H1 (cell line): ENCODE data around the gene SMURF2. TPM values are rescaled to one million over a fixed set of nuclear protein-coding genes. Genes with fewer than 3 reads are reported as not detected.
"Not testable (repeated sequence)": the region's sequence is repeated elsewhere in the genome, so short reads cannot be mapped to it uniquely, and the experiment has no call there.

ENCODE experiments used
- CTCF ChIA-PET: fragments of 300-600 bp; sonication (Branson Sonifier 250); formaldehyde crosslinking; loops from one replicate; lab custom pipeline; 2021; ENCODE audit not compliant: partially characterized antibody; lab: Charles Lee
- POLR2A ChIA-PET: fragments of 300-600 bp; sonication (Branson Sonifier 250); formaldehyde crosslinking; loops from one replicate; lab custom pipeline; 2021; ENCODE audit warnings: inconsistent platforms; ENCODE audit not compliant: partially characterized antibody; lab: Charles Lee
- DNase-seq, 2 experiments: peaks; one replicate each; pipeline versions ENCODE4 v3.0.0 to v3.0.0-alpha.2; 2010 to 2022; ENCODE audit warnings: low spot score in 2 of 2, low read depth in 1 of 2, mixed read lengths in 1 of 2
- FAIRE-seq: peaks from 2 replicates; lab custom pipeline; 2011; peaks lifted over from hg19 to GRCh38; lab: Jason Lieb, UNC
- H2AFZ ChIP-seq: 2 replicates; pipeline ENCODE4 v1.8.1; 2012; ENCODE audit warnings: low read length, inconsistent platforms
- H2AK5ac ChIP-seq: 2 replicates; pipeline ENCODE4 v1.6.1; 2013; ENCODE audit warnings: low read depth, low read length
- H2BK120ac ChIP-seq: replicated peaks from 2 replicates; pipeline ENCODE3; 2013; ENCODE audit warnings: low read depth, low read length, inconsistent platforms
- H2BK12ac ChIP-seq: 2 replicates; pipeline ENCODE4 v1.6.1; 2013; ENCODE audit warnings: low read depth, low read length
- H2BK15ac ChIP-seq: 2 replicates; pipeline ENCODE4 v1.6.1; 2013; ENCODE audit warnings: low read length
- H2BK20ac ChIP-seq: 2 replicates; pipeline ENCODE4 v1.6.1; 2013; ENCODE audit warnings: low read length
- H2BK5ac ChIP-seq: 2 replicates; pipeline ENCODE4 v1.6.1; 2013; ENCODE audit warnings: low read depth, low read length
- H3K14ac ChIP-seq: 2 replicates; pipeline ENCODE4 v1.6.1; 2013; ENCODE audit warnings: inconsistent platforms; ENCODE audit not compliant: insufficient read length
- H3K18ac ChIP-seq: 2 replicates; pipeline ENCODE4 v1.6.1; 2013; ENCODE audit warnings: low read length; ENCODE audit errors: extremely low read depth
- H3K23ac ChIP-seq: 2 replicates; pipeline ENCODE4 v1.6.1; 2013; ENCODE audit warnings: inconsistent platforms; ENCODE audit not compliant: insufficient read length
- H3K23me2 ChIP-seq: 2 replicates; pipeline ENCODE4 v1.6.1; 2013; ENCODE audit warnings: low read depth, low read length
- H3K27ac ChIP-seq: 2 replicates; pipeline ENCODE4 v1.6.1; 2011; ENCODE audit warnings: low read depth, low read length, inconsistent platforms
- H3K27me3 ChIP-seq, 4 experiments: replicated peaks in 1 of 4; 1 replicate in 1 of 4; 2 replicates in 3 of 4; pipeline versions ENCODE4 v1.6.1 to v1.8.1; 2011 to 2013; ENCODE audit warnings: low read length in 3 of 4, mild to moderate bottlenecking in 3 of 4, inconsistent platforms in 2 of 4, mixed read lengths in 2 of 4, moderate library complexity in 1 of 4; ENCODE audit not compliant: control insufficient read depth in 3 of 4, insufficient read depth in 3 of 4; ENCODE audit errors: extremely low read depth in 1 of 4
- H3K36me3 ChIP-seq, 4 experiments: 2 replicates each; pipeline versions ENCODE4 v1.6.1 to v1.8.1; 2011 to 2013; ENCODE audit warnings: mild to moderate bottlenecking in 4 of 4, low read length in 3 of 4, moderate library complexity in 2 of 4, control low read depth in 1 of 4, inconsistent platforms in 1 of 4; ENCODE audit not compliant: insufficient read depth in 4 of 4, control insufficient read depth in 2 of 4
- H3K4ac ChIP-seq: replicated peaks from 2 replicates; pipeline ENCODE3; 2013; ENCODE audit warnings: low read length, low read depth, mixed read lengths, inconsistent platforms; ENCODE audit not compliant: insufficient read length
- H3K4me1 ChIP-seq, 4 experiments: replicated peaks in 1 of 4; 1 replicate in 1 of 4; 2 replicates in 3 of 4; pipeline versions ENCODE4 v1.6.1 to v1.8.1; 2011 to 2013; ENCODE audit warnings: low read length in 3 of 4, inconsistent platforms in 2 of 4, mixed read lengths in 1 of 4; ENCODE audit not compliant: insufficient read depth in 4 of 4, control insufficient read depth in 3 of 4
- H3K4me2 ChIP-seq, 2 experiments: 2 replicates each; pipeline versions ENCODE4 v1.6.1 to v1.8.1; 2011 to 2013; ENCODE audit warnings: low read depth in 2 of 2, low read length in 2 of 2, control low read depth in 1 of 2, inconsistent platforms in 1 of 2, mild to moderate bottlenecking in 1 of 2; ENCODE audit not compliant: insufficient read depth in 1 of 2
- H3K4me3 ChIP-seq, 4 experiments: fragments of 200-600, 300-600 bp in 1 of 4; sonication (generic), shearing (Covaris generic), sonication (Bioruptor Twin) in 1 of 4; 2 replicates each; pipeline versions ENCODE4 v1.5.1 to v1.8.1; 2011 to 2016; ENCODE audit warnings: low read length in 4 of 4, low read depth in 3 of 4, control low read depth in 2 of 4, inconsistent platforms in 2 of 4, mild to moderate bottlenecking in 2 of 4, mixed read lengths in 1 of 4, moderate library complexity in 1 of 4; ENCODE audit not compliant: insufficient read depth in 2 of 4; ENCODE audit errors: extremely low read depth in 1 of 4
- H3K56ac ChIP-seq: replicated peaks from 2 replicates; pipeline ENCODE3; 2013; ENCODE audit warnings: low read depth, mild to moderate bottlenecking, mixed read lengths, low read length, inconsistent platforms; ENCODE audit not compliant: insufficient read length
- H3K79me1 ChIP-seq: 2 replicates; pipeline ENCODE4 v1.6.1; 2013; ENCODE audit warnings: low read depth, low read length, control low read depth
- H3K79me2 ChIP-seq, 2 experiments: 2 replicates each; pipeline versions ENCODE4 v1.6.1 to v1.8.1; 2012 to 2013; ENCODE audit warnings: low read length in 2 of 2, mild to moderate bottlenecking in 2 of 2, inconsistent platforms in 1 of 2; ENCODE audit not compliant: insufficient read depth in 2 of 2, control insufficient read depth in 1 of 2
- H3K9ac ChIP-seq, 4 experiments: replicated peaks in 1 of 4; 1 replicate in 1 of 4; 2 replicates in 3 of 4; pipeline versions ENCODE4 v1.6.1 to v1.8.1; 2011 to 2013; ENCODE audit warnings: low read depth in 3 of 4, low read length in 3 of 4, control low read depth in 2 of 4, mild to moderate bottlenecking in 2 of 4, moderate library complexity in 2 of 4, inconsistent platforms in 1 of 4; ENCODE audit errors: extremely low read depth in 1 of 4
- H3K9me3 ChIP-seq, 2 experiments: 2 replicates each; pipeline versions ENCODE4 v1.6.1 to v1.8.1; 2012 to 2013; ENCODE audit warnings: mild to moderate bottlenecking in 2 of 2, moderate library complexity in 2 of 2, control low read depth in 1 of 2, inconsistent platforms in 1 of 2, low read depth in 1 of 2, low read length in 1 of 2, mixed read lengths in 1 of 2; ENCODE audit not compliant: insufficient read depth in 2 of 2
- H4K20me1 ChIP-seq, 2 experiments: replicated peaks in 1 of 2; 2 replicates each; pipeline versions ENCODE3 to v1.8.1; 2011 to 2013; ENCODE audit warnings: inconsistent platforms in 2 of 2, low read length in 2 of 2, mild to moderate bottlenecking in 1 of 2; ENCODE audit not compliant: insufficient read depth in 2 of 2, control insufficient read depth in 1 of 2
- H4K5ac ChIP-seq: 2 replicates; pipeline ENCODE4 v1.6.1; 2013; ENCODE audit warnings: low read length, low read depth, mixed read lengths, inconsistent platforms; ENCODE audit not compliant: insufficient read length
- H4K8ac ChIP-seq: 2 replicates; pipeline ENCODE4 v1.8.0; 2013; ENCODE audit warnings: mild to moderate bottlenecking, moderate library complexity, low read length, inconsistent platforms; ENCODE audit not compliant: insufficient read depth; ENCODE audit errors: extremely low read depth
- H4K91ac ChIP-seq: replicated peaks from 2 replicates; pipeline ENCODE3; 2013; ENCODE audit warnings: low read length, mixed read lengths, inconsistent platforms; ENCODE audit not compliant: insufficient read length
- WGBS, 2 experiments: shearing (Covaris generic) in 1 of 2; methylation state at CpG; one replicate each; pipeline versions ENCODE4 v1.1.6 to v1.1.7; 2013 to 2015; ENCODE audit warnings: low lambda C conversion rate in 2 of 2, mixed read lengths in 2 of 2, inconsistent platforms in 1 of 2, low coverage in 1 of 2, missing lambda C conversion rate in 1 of 2; ENCODE audit not compliant: insufficient replicate concordance in 2 of 2, insufficient coverage in 1 of 2, insufficient read length in 1 of 2; ENCODE audit errors: extremely low coverage in 1 of 2, missing lambda C conversion rate in 1 of 2; 5-methylcytosine and 5-hydroxymethylcytosine counted together
- polyA plus RNA-seq, 7 experiments: library from polyadenylated mRNA; depleted of rRNA in 3 of 7; stranded (reverse) in 5 of 7; unstranded in 2 of 7; fragments of >200 nt in 5 of 7; fragments of 200-250 nt in 2 of 7; gene quantifications; 1 replicate in 5 of 7; 2 replicates in 1 of 7; 4 replicates in 1 of 7; pipeline versions ENCODE4 v1.2.1 to v1.2.3, GENCODE V29; 2011 to 2013; ENCODE audit warnings: missing spikeins in 2 of 7, mixed read lengths in 2 of 7
- total RNA-seq: library from RNA; stranded (reverse); fragmentation: NEBNext Ultra II Directional; extraction: Animal tissue kit (Norgen Biotek cat#: 25700); gene quantifications from 2 replicates; pipeline ENCODE4 v1.2.1, GENCODE V29; 2021

The SMURF2 gene
- total and polyA plus RNA-seq, 2 of the 8 experiments (the other 6 are each of a cell fraction or from before 2014, with no cell fraction given), result 7.2 to 29.2 TPM

DNA sequence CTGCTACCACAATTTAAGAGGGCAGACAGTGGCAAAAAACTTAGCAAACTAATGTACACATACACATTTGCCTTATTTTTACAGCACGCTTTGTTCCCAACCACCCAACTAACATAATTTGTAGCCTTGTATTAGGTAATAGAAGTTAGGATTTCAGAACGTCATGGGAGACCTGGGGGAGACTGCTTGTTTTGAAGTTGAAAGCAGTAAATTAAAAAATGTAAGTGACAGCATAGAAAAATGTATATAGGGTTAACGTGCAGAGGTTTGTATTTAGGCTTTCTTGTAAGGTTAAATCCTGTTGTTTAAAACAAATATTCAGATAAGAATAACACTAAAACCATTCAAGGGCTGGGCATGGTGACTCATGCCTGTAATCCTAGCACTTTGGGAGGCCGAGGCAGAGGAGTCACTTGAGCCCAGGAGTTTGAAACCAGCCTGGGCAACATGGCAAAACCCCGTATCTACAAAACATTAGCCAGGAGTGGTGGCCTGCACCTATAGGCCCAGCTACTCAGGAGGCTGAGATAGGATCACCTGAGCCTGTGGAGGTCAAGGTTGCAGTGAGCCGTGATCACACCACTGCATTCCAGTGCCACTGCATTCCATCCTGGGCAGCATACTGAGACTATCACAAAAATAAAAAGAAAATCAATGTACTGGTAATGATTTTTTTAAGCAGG lies 2.3 kb upstream of the SMURF2 start:
- H3K9ac ChIP-seq, H3K27me3 ChIP-seq, H3K4me2 ChIP-seq, POLR2A ChIA-PET, H3K79me1 ChIP-seq, H2BK120ac ChIP-seq, FAIRE-seq, H3K4me3 ChIP-seq, H3K18ac ChIP-seq, H2BK5ac ChIP-seq, H3K14ac ChIP-seq, H4K5ac ChIP-seq, H3K27ac ChIP-seq, H3K23ac ChIP-seq, H4K91ac ChIP-seq, H4K20me1 ChIP-seq, H2BK12ac ChIP-seq, H3K56ac ChIP-seq, H2BK20ac ChIP-seq, H4K8ac ChIP-seq, H2AFZ ChIP-seq, CTCF ChIA-PET, H3K9me3 ChIP-seq, H3K4me1 ChIP-seq, H3K36me3 ChIP-seq, H2BK15ac ChIP-seq, H2AK5ac ChIP-seq, H3K23me2 ChIP-seq, H3K4ac ChIP-seq: not testable (repeated sequence)
- peak in 1 of 2 experiments; percentile 27 for DNase-seq
- H3K79me2 ChIP-seq, result peaks cover 3 to 21% of the 10 kb centered on the region in 2 experiments; a peak in 3 of 4 replicates
- 90% methylated on average over 6 of the region's 6 CpGs; no CpG with 5 or more reads in 1 of the 2 experiments for WGBS, 2 experiments

DNA sequence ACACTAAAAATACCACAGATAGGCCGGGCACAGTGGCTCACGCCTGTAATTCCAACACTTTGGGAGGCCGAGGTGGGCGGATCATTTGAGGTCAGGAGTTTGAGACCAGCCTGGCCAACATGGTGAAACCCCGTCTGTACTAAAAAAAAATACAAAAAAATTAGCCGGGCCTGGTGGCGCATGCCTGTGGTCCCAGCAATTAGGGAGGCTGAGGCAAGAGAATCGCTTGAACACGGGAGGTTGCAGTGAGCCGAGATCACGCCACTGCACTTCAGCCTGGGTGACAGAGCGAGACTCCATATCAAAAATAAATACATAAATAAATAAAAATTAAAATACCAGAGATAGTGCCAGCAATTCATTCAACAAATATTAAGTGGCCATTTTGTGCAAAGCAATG lies 1.7 kb upstream of the SMURF2 start:
- H3K36me3 ChIP-seq, H3K4me1 ChIP-seq, H4K91ac ChIP-seq, H2BK5ac ChIP-seq, H4K20me1 ChIP-seq, H3K4me2 ChIP-seq, CTCF ChIA-PET, H2AK5ac ChIP-seq, H3K9me3 ChIP-seq, H4K8ac ChIP-seq, H2BK15ac ChIP-seq, POLR2A ChIA-PET, H2BK12ac ChIP-seq, H2BK120ac ChIP-seq, H3K4ac ChIP-seq, H3K14ac ChIP-seq, H3K56ac ChIP-seq, H3K23ac ChIP-seq, H3K23me2 ChIP-seq, H3K27me3 ChIP-seq, H2BK20ac ChIP-seq, H2AFZ ChIP-seq, H3K79me1 ChIP-seq, H3K18ac ChIP-seq, FAIRE-seq, H3K27ac ChIP-seq, H4K5ac ChIP-seq, H3K4me3 ChIP-seq, H3K9ac ChIP-seq: not testable (repeated sequence)
- DNase-seq, result peak in 1 of 2 experiments; percentile 22
- peaks cover 3 to 26% of the 10 kb centered on the region in 2 experiments; a peak in 3 of 4 replicates for H3K79me2 ChIP-seq
- WGBS, 2 experiments, result 96% methylated on average over 12 of the region's 12 CpGs; no CpG with 5 or more reads in 1 of the 2 experiments
